HG03442 (cell line): ENCODE measurements around the gene RNF150.
A peak's percentile ranks its signal among the peaks of the same experiment; 100 is the strongest.

Experiments used
- ATAC-seq: cut with Tn5 transposase; IDR thresholded peaks from one replicate; pipeline ENCODE4 v1.9.1; 2021; ENCODE audit warnings: mild to moderate bottlenecking, moderate library complexity; ENCODE audit not compliant: unreplicated experiment

RNF150 gene

DNA sequence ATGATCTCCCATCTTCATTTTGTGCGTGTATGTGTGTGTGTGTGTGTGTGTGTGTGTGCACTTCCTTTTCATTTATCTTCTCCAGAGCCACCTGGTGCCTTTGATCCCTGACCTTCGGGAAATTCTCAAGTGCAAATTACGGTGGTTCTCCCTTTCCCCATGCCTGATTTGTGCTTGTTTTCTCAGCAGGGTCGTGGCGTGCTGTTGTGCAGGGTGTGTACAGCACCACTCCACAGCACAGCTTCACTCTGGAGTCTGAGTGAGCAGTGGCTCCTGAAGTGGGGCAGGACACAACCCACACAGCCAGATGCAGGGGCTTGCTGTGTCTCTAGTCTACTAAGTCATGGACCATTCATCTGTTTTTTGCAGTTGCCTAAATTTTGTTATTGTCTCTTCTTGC, 262.8 kb downstream of the RNF150 start:
- no peak for ATAC-seq

DNA sequence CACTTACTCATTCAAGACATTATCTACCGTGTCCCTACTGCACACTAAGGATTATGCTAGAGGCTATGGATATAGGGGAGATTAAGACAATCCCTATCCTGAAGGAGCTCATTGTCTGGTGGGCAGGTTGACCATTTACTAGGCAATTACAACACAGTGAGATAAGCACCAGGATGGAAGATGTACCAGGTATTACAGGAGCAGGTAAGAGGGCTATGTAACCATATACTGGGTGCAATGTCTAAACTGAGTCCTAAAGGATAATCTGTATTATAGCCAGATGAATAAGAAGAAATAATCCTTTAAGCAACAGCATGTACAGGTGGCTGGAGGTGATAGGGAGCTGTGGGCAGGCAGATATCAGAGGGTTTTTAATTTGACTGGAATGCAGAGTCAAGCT, 263.8 kb downstream of the RNF150 start:
- no peak for ATAC-seq

DNA sequence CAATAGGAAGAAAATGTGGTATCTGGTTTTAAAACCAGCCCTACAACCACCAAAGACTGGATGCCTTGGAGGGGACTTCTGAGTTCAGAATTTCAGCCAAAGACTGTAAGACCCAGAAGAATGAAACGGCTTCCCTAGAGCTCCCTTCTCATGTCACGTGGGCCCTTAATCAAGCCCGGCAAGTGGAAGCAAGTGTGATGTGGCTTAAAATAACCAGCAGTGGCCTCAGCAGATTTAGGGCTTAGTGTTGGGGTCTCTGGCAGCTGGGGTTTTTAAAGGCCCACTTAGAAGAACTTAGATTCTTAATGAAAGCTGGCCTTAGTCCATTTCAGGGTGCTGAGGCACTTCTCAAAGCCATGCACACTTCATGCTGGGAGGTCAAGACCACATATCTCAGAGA, 265.9 kb downstream of the RNF150 start:
- ATAC-seq = no peak

DNA sequence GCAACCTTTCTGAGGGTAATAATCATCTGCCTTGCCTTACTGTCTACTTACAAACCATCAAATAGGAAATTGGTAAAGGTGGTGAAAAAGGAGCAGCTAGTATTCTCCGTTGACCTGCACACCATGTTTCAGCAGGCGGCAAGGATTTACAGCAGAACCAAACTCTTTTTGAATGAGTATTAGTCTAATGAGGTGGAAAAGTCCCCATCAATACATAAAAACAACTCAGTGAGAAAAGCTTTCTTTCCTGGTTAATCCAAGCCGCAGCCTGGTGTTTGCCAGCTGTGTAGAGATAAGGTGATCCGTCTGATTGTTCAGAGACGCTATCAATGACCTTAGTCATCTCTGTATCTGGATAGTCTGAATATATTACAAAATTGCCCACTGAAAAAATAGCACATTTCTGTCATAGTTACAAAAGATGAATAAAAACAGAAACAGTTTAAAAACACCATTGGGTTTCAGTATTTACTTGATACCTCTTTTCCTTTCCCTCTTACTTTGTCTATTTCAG, 266.7 kb downstream of the RNF150 start:
- no peak for ATAC-seq

DNA sequence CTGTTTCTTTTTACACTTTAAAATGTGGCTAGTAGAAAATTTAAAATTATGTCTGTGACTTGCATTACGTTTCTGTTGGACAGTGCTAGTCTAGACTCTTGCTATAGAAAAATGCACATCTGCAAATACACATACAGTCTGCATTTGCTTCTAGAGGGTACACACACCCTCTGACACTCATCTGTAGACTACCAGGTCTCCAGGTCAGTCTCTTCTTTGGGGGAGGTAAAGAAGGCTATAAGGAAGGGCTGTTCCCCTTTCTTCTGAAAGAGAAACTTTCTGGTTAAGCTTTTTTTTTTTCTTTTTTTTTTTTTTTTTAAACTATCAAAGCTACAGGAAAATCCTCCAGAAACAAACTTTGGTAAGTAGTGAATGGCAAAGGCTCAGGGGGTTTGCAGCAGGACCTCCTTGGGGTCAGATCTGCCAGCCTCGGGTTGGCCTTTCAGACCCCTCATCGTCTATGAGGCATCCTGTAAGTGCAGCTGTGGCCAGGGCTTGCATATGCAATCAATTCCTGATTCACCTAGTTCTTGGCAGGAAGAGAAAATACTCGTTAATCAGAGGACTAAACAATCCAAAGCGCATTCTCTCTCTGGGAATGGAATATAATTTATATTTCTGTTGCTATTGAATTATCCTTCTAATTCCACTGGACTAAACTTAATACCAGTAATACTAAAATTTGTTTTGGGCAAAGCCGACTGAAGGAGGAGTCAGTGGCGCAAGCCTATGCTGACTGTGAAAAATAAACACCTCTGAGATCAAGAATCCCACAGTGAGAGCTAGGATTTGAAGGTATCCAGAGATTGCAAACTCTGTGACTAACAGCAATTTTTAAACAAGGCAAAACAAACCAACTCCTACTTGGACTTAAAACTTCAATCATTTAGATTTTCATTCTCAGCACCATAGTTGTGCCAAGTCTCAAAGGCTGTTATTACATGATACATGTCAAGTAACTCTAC, 267.7 kb downstream of the RNF150 start:
- no peak for ATAC-seq

DNA sequence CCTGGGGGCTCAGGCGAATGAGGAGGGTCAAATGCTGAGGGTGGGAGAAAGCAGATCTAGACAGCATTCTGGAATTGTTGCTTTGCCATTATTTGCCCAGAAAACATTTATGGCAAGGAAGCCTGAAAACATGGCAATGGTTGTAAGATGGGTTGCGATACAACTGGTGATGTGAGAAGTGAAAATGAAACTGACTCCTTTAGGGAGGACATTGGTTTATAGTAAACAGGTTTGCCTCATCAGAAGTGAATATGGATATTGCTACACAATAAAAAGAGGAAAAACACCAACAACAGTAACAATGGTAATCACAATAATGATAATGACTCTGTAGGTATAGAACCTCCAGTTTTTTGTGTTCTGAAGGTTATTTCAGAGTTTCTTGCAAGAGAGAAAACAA, 270.1 kb downstream of the RNF150 start:
- ATAC-seq = no peak

DNA sequence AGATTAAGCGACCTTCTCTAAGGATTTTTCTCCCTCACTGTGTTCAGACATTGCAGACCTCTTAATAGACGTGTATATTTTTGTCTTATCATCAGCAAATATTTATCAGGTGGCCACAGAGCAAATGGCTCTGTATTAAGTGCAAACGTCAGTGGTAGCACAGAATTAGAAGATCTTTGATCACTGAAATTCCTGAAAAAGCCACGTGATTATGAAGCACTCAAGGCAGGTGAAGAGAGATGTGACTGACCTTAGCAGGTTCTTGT, 271.2 kb downstream of the RNF150 start:
- ATAC-seq = no peak

DNA sequence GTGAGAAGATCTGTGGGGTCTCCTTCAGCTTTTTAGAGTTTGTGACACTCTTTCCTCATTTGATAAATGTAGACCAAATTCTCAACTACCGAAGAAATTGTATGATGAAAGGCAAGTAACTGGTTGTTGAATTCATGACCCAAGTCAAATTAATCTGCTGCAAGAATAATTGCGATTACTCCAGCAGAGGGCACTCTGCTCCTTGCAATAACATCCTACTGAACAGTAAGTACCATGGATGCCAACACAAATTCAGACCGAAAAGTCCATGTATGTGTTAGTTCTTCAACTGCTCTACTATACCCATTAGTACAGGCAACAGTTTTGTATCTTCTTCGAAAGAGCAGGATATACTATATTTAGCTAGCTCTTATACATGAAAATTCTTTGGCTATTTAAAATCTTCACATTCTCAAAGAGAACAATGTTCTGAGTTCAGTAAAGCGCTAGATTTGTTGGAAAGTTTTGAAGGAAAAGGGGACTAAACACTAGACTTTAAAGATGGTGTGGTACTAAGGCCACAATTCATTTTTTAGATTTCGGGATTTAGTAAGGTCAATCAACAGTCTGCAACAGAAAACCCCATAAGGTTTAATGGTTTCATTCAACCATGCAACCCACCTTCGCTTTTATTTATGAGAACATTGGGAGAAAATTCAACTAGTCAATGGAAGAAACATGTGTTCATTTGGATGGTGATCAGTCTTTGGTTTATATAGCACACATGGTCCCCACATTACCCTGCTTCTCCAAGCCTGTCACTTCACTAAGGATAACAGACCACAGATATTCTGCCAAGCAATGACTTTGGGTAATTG, 271.7 kb downstream of the RNF150 start:
- peak; percentile 67 for ATAC-seq

DNA sequence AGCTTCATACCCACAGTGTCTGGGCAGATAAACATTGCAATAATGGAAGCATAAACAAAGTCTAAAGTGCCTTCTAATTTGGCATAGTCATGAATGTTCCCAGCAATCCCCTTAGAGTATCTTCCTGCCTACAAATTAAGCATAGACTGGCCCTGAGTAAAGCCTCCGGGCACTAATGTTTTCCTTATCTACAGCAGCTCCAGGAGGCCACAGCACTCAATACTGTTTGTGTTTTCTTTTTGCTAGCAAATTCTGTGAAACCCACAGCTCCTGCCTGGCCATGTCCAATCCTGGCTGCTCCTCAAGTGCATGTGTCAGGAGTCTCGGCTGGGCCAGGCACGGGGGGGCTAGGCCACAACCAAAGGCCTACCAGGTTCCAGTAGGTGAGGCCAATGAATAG, 274.4 kb downstream of the RNF150 start:
- ATAC-seq = no peak

DNA sequence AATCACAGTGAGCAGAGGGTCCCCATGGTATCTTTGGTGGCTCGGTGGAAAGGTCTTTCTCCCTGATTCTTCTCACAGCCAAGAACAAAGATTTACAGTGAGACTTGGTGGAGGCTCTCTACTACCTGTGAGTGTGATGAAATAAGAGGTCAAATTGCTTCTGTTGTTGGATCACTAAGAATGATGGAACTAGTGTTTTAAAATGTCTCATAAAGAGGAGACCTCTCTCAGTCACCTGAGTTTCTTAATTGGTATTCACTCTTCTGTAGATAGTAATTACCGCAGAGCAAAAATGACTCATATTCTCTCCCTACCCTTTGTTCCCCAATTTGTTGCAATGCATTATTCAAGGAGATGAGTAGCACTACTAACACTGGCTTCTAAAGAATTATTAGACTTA, 276.2 kb downstream of the RNF150 start:
- no peak for ATAC-seq

DNA sequence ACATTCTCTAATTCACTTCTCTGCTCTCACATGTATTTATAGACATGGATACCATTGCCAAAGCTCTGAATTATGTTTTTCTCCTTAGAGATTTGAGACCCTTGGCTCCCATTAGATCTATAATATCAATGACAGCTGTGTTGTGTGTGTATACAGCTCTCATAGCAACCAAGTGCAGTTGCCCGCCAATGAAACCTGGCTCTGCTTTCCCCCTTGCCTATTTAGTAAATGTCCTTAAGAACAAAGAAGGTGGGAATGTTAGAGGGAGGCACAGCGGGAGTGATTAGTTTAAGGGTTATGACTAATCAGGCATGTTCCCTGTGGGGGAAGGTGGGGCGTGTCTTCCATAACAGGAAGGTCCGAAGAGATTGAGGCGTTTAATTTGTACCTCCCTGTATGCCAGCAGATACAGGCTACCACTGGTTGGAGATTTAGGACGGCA, 276.6 kb downstream of the RNF150 start:
- no peak for ATAC-seq

DNA sequence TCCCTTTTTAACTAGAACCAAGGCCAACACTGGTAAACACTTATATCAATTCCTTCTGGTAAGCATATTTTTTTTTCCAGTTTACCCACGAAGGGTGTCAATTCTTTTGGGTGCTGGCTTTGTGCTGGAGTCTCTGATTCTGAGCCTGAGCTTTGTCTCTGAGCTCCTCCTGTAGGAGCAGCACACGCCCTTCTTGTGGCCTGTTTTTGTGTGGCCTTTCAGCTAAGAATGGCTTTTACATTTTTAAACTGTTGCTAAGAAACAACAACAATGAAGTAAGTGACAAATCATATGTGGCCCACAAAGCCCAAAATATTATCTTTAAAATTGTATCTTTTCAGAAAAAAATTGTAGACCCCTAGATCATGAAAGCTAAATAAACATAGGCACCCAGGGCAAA, 279.1 kb downstream of the RNF150 start:
- ATAC-seq = no peak

DNA sequence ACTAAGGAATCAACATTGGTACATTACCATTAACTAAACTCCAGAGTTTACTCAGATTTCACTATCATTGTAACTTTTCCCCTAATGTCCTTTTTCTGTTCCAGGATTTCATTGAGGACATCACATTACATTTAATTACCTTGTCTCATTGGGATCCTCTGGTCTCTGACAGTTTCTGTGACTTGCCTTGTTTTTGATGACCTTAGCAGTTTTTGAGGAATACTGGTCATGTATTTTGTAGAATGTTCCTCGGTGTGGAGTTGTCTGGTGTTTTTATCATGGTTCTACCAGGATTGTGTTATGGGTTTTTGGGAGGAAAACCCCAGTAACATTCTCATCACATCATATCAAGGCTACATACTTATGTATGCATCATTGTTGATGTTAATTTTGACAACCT, 281.5 kb downstream of the RNF150 start:
- no peak for ATAC-seq

DNA sequence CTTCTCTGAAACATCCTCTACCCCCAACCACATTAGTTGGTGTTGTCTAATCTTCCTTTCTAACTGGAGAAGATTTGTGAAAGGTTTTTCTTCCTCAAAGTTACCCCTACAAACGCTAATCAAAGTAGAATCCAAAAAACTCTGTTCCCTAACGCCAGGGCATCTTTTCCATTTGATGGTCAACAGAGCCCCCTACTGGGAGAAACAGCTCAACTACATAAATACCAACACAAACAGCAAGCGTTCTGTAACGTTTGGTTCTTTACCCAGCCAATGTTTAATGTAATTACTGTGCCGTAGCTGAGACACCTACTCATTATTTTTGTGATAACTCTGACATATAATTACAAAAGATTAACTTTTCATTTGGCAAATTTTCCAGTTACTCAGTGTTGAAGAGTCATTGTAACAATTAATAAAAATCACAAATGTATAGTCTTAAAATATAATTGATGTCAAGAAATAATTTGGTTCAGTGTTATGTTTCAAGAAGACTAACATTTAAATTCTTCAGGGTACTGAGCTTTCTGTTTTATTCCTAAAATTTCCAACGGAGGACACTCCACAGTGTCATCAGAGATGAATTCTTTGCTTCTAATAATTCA, 282.1 kb downstream of the RNF150 start:
- peak; percentile 79 for ATAC-seq

DNA sequence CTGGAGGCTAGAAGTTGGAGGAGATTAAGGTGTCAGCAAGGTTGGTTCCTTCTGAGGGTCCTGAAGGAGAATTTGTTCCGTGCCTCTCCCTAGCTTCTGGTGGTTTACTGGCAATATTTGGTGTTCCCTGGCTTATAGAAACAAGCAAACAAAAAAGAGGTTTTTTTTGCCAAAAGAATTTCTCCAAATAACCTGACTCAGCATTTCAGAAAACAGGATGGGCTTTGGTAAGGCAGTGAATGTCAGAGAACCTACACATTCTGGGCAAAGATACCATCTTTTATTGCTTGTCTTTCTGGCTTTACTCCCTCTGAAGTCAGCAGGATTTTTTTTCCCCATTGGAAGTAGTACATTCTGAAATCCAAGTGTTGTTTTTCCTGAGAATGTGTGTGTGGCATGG, 283.7 kb downstream of the RNF150 start:
- ATAC-seq = no peak

DNA sequence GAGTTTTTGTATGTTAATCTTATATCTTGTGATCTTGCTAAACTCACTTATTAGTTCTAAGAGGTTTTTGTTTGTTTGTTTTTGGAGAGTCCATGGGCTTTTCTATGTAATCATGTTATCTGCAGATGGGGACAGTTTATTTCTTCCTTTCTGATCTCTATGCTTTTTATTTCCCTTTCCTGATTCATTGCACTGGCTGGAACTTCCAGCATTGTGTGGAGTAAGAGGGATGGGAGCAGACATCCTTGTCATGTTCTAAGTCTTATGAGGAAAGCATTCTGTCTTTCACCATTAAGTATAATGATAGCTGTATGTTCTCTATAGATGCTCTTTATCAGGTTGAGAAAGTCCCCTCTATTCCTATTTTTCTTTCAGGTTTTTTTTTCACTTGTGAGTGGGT, 286.5 kb downstream of the RNF150 start:
- no peak for ATAC-seq

DNA sequence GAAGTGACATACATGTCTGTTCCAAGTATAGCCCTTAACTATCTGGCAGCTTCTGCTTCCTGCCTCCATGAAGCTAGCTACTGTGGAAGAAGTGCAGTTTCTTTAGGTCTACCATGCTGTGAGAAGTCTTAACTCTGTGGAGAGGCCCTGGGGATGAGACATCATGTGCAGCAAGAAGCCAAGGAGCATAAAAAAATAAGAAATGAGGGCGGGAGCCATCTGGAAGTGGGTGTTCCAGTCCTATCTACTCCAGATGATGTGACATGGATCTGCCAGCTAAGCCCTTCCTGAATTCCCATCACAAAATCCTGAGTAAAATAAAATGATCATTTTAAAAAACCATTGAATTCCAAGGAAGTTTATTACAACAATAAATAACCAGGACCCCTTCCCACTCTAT, 289.2 kb downstream of the RNF150 start:
- no peak for ATAC-seq

DNA sequence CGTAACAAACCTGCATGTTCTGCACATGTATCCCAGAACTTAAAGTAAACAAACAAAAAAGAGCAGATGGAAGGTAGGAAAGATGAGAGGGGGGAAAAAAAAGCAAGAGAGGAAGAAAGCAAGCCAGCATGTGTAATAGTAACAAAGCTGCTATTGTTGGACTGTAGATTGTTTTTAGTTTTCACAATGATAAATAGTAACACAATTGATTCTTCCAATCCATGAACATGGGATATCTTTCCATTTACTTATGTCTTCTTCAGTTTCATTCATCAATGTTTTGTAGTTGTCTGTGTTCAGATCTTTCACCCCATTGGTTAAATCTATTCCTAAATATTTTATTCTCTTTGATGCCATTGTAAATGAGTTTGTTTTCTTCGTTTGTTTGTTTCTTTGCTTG, 292.1 kb downstream of the RNF150 start:
- ATAC-seq = no peak

DNA sequence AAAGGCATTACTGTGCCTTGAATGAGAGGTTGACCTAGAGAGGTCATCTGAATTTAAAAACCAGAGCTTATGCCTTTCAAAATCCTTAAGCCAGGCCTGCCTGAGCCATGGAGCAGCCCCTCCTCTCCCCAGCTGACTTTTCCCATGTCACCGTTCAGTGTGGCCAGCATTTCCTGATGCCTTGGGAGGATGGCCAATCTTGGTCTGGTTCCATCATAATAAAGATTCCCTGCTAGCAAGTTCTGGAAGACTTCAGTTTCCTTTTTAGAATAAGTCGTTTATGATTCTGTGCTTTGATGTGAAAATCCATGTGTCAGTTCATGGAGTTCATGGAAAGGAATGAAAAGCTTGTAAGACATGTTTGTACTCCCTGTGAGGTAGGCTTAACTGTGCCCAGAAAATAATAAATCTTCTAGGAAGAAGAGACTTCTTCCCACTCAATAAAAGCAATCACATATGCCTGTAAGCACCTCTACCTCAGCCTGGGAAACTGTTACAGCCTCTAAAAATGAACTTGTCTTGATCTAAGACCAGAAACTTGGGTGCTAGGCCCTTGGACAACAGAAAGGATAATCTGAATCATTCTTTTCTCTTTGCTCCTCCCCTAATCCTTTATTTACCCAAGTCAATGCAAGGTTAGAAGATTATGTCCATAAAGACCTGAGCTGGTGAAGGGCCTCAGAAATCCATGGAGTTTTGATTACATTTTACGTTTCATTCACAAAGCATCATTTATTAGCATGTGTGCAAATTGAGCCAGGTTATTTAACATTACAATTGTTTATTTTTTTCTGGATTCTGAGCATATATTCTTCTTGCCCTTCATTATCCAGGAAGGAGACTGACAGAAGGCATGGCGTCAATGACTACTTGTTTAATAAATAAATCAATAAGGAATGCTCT, 293.1 kb downstream of the RNF150 start:
- ATAC-seq = no peak

DNA sequence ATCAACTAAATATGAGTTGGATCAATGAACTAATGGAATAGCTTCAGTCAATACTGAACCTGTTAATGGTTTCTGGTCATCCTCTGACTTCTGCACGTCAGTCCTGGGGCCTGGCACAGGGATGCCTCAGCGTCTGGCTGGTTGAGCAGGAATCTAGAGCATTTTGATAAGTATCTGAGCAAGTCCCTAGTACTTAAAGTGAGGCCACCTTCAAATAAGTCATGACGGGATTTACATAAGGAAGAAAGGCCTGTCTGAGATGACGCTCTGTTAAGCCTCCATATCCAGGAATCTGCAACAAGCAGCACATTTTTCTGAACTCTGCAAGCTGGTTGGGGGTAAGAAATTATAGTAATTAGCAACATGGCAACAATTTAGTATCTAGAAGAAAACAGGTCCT, 293.9 kb downstream of the RNF150 start:
- ATAC-seq = no peak

DNA sequence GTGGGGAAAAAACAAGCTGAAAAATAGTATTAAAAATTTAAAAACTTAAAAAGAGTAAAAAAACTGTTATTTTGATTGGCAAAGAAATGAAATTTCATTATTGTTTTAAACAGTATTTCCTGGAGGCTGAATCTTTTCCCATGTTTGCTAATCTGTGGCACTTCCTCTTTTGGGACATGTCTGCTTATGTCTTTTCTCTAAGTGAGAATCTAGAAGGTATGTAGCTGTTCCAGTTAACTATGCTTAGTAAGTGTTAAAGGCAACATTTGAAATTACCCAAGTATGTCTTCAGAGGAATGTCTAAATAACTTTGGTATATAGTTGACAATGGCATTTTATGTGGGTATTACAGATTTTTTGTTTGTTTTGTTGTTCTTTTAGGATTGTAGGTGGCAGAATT, 295.5 kb downstream of the RNF150 start:
- no peak for ATAC-seq
